ENCODE data around the gene CTNS. TPM values are rescaled to one million over a fixed set of nuclear protein-coding genes. Genes with fewer than 3 reads are reported as not detected.

The CTNS gene
- polyA plus RNA-seq, 1 donor from 2014 or later, result 8.8 TPM

GRCh38 chr17:3690094-3690715 is 53.6 kb downstream of the CTNS start:
- H3K9me2 ChIP-seq (ENCODE audit: insufficient read depth, low read length), result no peaks in the 10 kb centered on the region
- H3K27ac ChIP-seq (ENCODE audit: low read length), result no peak overlapping the region
- no peaks in the 10 kb centered on the region for H4K20me1 ChIP-seq (ENCODE audit: insufficient read depth)
- no peak overlapping the region for H3K9ac ChIP-seq (ENCODE audit: low read length)
- H3K9me3 ChIP-seq (ENCODE audit: low read length), result no peaks in the 10 kb centered on the region
- no peak overlapping the region for H3K4me3 ChIP-seq (ENCODE audit: low read length)
- peaks cover 9% of the 10 kb centered on the region for H3K27me3 ChIP-seq (ENCODE audit: insufficient read depth, low read depth, low read length)
- no peak overlapping the region for H2AFZ ChIP-seq (ENCODE audit: low read depth, low read length)
- no peaks in the 10 kb centered on the region for H3K79me2 ChIP-seq (replicated peaks; ENCODE audit: insufficient read depth, low read length)
- TF ChIP-seq RAD21 (conservative IDR thresholded peaks at IDR 0.05), result no peak
- TF ChIP-seq, protein P1, sequence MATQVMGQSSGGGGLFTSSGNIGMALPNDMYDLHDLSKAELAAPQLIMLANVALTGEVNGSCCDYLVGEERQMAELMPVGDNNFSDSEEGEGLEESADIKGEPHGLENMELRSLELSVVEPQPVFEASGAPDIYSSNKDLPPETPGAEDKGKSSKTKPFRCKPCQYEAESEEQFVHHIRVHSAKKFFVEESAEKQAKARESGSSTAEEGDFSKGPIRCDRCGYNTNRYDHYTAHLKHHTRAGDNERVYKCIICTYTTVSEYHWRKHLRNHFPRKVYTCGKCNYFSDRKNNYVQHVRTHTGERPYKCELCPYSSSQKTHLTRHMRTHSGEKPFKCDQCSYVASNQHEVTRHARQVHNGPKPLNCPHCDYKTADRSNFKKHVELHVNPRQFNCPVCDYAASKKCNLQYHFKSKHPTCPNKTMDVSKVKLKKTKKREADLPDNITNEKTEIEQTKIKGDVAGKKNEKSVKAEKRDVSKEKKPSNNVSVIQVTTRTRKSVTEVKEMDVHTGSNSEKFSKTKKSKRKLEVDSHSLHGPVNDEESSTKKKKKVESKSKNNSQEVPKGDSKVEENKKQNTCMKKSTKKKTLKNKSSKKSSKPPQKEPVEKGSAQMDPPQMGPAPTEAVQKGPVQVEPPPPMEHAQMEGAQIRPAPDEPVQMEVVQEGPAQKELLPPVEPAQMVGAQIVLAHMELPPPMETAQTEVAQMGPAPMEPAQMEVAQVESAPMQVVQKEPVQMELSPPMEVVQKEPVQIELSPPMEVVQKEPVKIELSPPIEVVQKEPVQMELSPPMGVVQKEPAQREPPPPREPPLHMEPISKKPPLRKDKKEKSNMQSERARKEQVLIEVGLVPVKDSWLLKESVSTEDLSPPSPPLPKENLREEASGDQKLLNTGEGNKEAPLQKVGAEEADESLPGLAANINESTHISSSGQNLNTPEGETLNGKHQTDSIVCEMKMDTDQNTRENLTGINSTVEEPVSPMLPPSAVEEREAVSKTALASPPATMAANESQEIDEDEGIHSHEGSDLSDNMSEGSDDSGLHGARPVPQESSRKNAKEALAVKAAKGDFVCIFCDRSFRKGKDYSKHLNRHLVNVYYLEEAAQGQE (IDR thresholded peaks at IDR 0.05; ENCODE audit: borderline replicate concordance), result no peak
- no peak for TF ChIP-seq EP300 (conservative IDR thresholded peaks at IDR 0.05; ENCODE audit: poor library complexity, severe bottlenecking)
- no peak for TF ChIP-seq EZH2 (IDR thresholded peaks at IDR 0.05; ENCODE audit: borderline replicate concordance, insufficient read depth, low read length, poor library complexity, severe bottlenecking)
- TF ChIP-seq TAF1 (IDR thresholded peaks at IDR 0.05; ENCODE audit: low read depth), result no peak
- no peak for TF ChIP-seq MXI1 (conservative IDR thresholded peaks at IDR 0.05; ENCODE audit: poor library complexity, severe bottlenecking)
- no peak for TF ChIP-seq POLR2AphosphoS5 (IDR thresholded peaks at IDR 0.05)
- no peaks in the 10 kb centered on the region for H3K36me3 ChIP-seq (ENCODE audit: insufficient read depth, low read length)
- H3K4me2 ChIP-seq (ENCODE audit: low read length), result no peak overlapping the region
- H3F3A ChIP-seq (ENCODE audit: insufficient read depth, low read length, poor library complexity, severe bottlenecking), result no peaks in the 10 kb centered on the region

DNA sequence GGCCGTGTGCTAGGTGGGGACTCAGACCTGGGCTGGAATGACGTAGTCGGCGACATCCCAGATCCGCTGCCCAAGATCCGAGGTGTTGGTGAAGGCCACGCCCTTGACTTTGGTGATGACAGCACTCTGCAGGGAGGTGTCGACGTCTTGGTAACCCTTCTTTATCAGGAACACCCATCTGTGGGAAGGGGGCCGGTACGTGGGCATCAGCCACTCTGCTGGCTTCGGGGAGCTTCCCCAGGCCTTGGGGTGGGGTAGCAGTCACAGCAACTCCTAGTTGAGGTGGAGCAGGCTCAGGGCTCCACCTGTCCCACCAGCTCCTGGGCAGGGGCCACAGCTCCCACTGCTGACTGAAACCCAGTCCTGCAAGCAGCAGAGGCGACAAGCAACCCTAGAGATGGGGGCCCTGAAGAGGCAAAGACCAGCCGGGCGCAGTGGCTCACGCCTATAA is 55.1 kb downstream of the CTNS start:
- no peaks in the 10 kb centered on the region for H3F3A ChIP-seq (ENCODE audit: insufficient read depth, low read length, poor library complexity, severe bottlenecking)
- no peak overlapping the region for H2AFZ ChIP-seq (ENCODE audit: low read depth, low read length)
- H3K27me3 ChIP-seq (ENCODE audit: insufficient read depth, low read depth, low read length), result peaks cover 22% of the 10 kb centered on the region
- no peaks in the 10 kb centered on the region for H3K9me3 ChIP-seq (ENCODE audit: low read length)
- no peak overlapping the region for H3K9ac ChIP-seq (ENCODE audit: low read length)
- no peaks in the 10 kb centered on the region for H3K36me3 ChIP-seq (ENCODE audit: insufficient read depth, low read length)
- H3K4me3 ChIP-seq (ENCODE audit: low read length), result no peak overlapping the region
- no peak overlapping the region for H3K4me2 ChIP-seq (ENCODE audit: low read length)
- no peaks in the 10 kb centered on the region for H3K9me2 ChIP-seq (ENCODE audit: insufficient read depth, low read length)
- TF ChIP-seq EZH2 (IDR thresholded peaks at IDR 0.05; ENCODE audit: borderline replicate concordance, insufficient read depth, low read length, poor library complexity, severe bottlenecking) (no peak), POLR2AphosphoS5 (IDR thresholded peaks at IDR 0.05) (no peak), TAF1 (IDR thresholded peaks at IDR 0.05; ENCODE audit: low read depth) (no peak), EP300 (conservative IDR thresholded peaks at IDR 0.05; ENCODE audit: poor library complexity, severe bottlenecking) (no peak), MXI1 (conservative IDR thresholded peaks at IDR 0.05; ENCODE audit: poor library complexity, severe bottlenecking) (no peak), CTCF (IDR thresholded peaks at IDR 0.05; ENCODE audit: poor library complexity, severe bottlenecking) (no peak), RAD21 (conservative IDR thresholded peaks at IDR 0.05) (no peak), SMC3 (conservative IDR thresholded peaks at IDR 0.05; ENCODE audit: poor library complexity) (no peak)
- TF ChIP-seq, protein P1 (IDR thresholded peaks at IDR 0.05; ENCODE audit: borderline replicate concordance), result no peak
- no peak overlapping the region for H3K27ac ChIP-seq (ENCODE audit: low read length)
- no peaks in the 10 kb centered on the region for H4K20me1 ChIP-seq (ENCODE audit: insufficient read depth)
- no peaks in the 10 kb centered on the region for H3K79me2 ChIP-seq (replicated peaks; ENCODE audit: insufficient read depth, low read length)
